Mesothelial cell of epicardium (in vitro differentiated cells): ENCODE data around the gene PCDHB1. TPM values are rescaled to one million over a fixed set of nuclear protein-coding genes. Genes with fewer than 3 reads are reported as not detected.
"Not testable (repeated sequence)": the region's sequence is repeated elsewhere in the genome, so short reads cannot be mapped to it uniquely, and the experiment has no call there.

Experiments used
- DNase-seq, 2 experiments: peaks; one replicate each; pipeline ENCODE4 v3.0.0; 2021; ENCODE audit warnings: low spot score in 2 of 2; ENCODE audit not compliant: unreplicated experiment in 2 of 2
- H3K27ac Mint-ChIP-seq: 2 replicates; pipeline ENCODE4 v1.8.0; 2021; ENCODE audit warnings: mixed read lengths
- H3K27me3 Mint-ChIP-seq: 2 replicates; pipeline ENCODE4 v1.8.0; 2021; ENCODE audit warnings: low read depth, mixed read lengths
- H3K36me3 Mint-ChIP-seq: 2 replicates; pipeline ENCODE4 v1.8.0; 2021; ENCODE audit warnings: mixed read lengths
- H3K4me1 Mint-ChIP-seq: 2 replicates; pipeline ENCODE4 v1.8.0; 2021; ENCODE audit warnings: mixed read lengths
- H3K4me3 Mint-ChIP-seq: 2 replicates; pipeline ENCODE4 v1.8.0; 2021; ENCODE audit warnings: mild to moderate bottlenecking, moderate library complexity, mixed read lengths
- H3K9me3 Mint-ChIP-seq: 2 replicates; pipeline ENCODE4 v1.8.0; 2021; ENCODE audit warnings: mixed read lengths
- CTCF ChIP-seq: fragments of 200-600 bp; sonication (generic); IDR thresholded peaks from one replicate; pipeline ENCODE4 v1.5.0; 2021; ENCODE audit warnings: antibody characterized with exemption; ENCODE audit not compliant: unreplicated experiment
- total RNA-seq: library from RNA; stranded (reverse); gene quantifications from 3 replicates; pipeline ENCODE4 v1.2.1, GENCODE V29; 2021

PCDHB1 gene
- total RNA-seq, 1 donor from 2014 or later = 0.16 TPM

DNA sequence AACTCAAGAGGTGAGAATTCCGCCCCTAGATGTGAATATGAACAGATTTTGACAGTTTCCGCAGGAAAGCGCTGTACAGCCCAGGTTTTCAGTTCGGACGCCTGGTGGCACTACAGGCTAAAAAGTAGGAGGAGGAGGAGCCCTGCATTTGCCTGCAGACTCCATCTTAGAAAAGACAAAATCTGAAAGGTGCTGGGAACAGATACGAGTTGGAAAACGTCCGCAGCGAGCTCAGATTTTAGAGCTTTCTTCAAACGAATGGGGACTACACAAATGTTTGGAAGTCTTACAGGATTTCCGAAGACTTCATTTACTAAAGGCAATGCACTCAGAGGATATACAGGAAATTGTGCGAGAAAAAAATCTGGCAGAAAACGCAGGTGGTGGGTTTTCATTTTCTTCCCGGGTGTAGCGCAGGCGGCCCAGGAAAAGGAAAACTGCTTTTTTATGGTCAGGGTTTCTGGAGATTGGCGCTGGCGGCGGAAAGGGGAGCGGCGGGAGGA lies 33.4 kb downstream of the PCDHB1 start:
- peaks cover 4% of the 10 kb centered on the region for H3K27me3 Mint-ChIP-seq
- H3K4me1 Mint-ChIP-seq = no peaks in the 10 kb centered on the region
- peaks cover 5% of the 10 kb centered on the region for H3K36me3 Mint-ChIP-seq
- peaks cover 18% of the 10 kb centered on the region for H3K9me3 Mint-ChIP-seq
- peak; percentile 21 for TF ChIP-seq CTCF
- peak overlapping the region; percentile 95 for H3K27ac Mint-ChIP-seq
- H3K4me3 Mint-ChIP-seq = peak overlapping the region; percentile 80
- DNase-seq = no peak

- Mint-ChIP-seq H3K9me3 (peaks cover 32% of the 10 kb centered on the region), H3K4me1 (peaks cover 4% of the 10 kb centered on the region), H3K4me3 (peak within 1 kb of the TSS; percentile 98), H3K27me3 (peaks cover 2% of the 10 kb centered on the region), H3K36me3 (peaks cover 34% of the 10 kb centered on the region), H3K27ac (peak within 1 kb of the TSS; percentile 100)
- DNase-seq = peak; percentile 60 to 81
- peak; percentile 89 for TF ChIP-seq CTCF
Observed at GRCh38 chr5:141094481-141095262, 43.5 kb downstream of the PCDHB1 start, which contains the start of gene PCDHB2. Gene PCDHB2 (plus strand): TSS chr5:141094615. CDS start chr5:141094791, 176 bp downstream.

DNA sequence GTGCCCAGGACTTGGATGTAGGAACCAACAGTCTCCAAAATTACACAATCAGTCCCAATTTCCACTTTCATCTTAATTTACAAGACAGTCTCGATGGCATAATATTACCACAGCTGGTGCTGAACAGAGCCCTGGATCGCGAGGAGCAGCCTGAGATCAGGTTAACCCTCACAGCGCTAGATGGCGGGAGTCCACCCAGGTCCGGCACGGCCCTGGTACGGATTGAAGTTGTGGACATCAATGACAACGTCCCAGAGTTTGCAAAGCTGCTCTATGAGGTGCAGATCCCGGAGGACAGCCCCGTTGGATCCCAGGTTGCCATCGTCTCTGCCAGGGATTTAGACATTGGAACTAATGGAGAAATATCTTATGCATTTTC lies 44.1 kb downstream of the PCDHB1 start:
- no peak for DNase-seq
- Mint-ChIP-seq H3K27me3 (peaks cover 2% of the 10 kb centered on the region), H3K4me3 (peak overlapping the region; percentile 98), H3K36me3 (peaks cover 40% of the 10 kb centered on the region), H3K4me1 (peaks cover 4% of the 10 kb centered on the region), H3K27ac (peak overlapping the region; percentile 100), H3K9me3 (peaks cover 38% of the 10 kb centered on the region)
- TF ChIP-seq CTCF = no peak

DNA sequence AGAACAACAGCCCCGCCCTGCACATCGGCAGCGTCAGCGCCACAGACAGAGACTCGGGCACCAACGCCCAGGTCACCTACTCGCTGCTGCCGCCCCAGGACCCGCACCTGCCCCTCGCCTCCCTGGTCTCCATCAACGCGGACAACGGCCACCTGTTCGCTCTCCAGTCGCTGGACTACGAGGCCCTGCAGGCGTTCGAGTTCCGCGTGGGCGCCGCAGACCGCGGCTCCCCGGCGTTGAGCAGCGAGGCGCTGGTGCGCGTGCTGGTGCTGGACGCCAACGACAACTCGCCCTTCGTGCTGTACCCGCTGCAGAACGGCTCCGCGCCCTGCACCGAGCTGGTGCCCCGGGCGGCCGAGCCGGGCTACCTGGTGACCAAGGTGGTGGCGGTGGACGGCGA lies 45.0 kb downstream of the PCDHB1 start:
- peaks cover 49% of the 10 kb centered on the region for H3K36me3 Mint-ChIP-seq
- peak overlapping the region; percentile 98 for H3K4me3 Mint-ChIP-seq
- DNase-seq = not testable (repeated sequence)

DNA sequence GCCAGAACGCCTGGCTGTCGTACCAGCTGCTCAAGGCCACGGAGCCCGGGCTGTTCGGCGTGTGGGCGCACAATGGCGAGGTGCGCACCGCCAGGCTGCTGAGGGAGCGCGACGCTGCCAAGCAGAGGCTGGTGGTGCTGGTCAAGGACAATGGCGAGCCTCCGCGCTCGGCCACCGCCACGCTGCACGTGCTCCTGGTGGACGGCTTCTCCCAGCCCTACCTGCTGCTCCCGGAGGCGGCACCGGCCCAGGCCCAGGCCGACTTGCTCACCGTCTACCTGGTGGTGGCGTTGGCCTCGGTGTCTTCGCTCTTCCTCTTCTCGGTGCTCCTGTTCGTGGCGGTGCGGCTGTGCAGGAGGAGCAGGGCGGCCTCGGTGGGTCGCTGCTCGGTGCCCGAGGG lies 45.4 kb downstream of the PCDHB1 start:
- H3K36me3 Mint-ChIP-seq = peaks cover 53% of the 10 kb centered on the region
- H3K27me3 Mint-ChIP-seq, H3K4me1 Mint-ChIP-seq, DNase-seq, H3K27ac Mint-ChIP-seq: not testable (repeated sequence)
- peak overlapping the region; percentile 26 for H3K4me3 Mint-ChIP-seq
- peaks cover 47% of the 10 kb centered on the region for H3K9me3 Mint-ChIP-seq

More for the DNA sequence above, 45.0 kb downstream of the PCDHB1 start:
- H3K4me1 Mint-ChIP-seq, H3K27me3 Mint-ChIP-seq, H3K27ac Mint-ChIP-seq: not testable (repeated sequence)
- peaks cover 44% of the 10 kb centered on the region for H3K9me3 Mint-ChIP-seq

GRCh38 chr5:141100243-141100805 lies 49.1 kb downstream of the PCDHB1 start, which contains the start of gene PCDHB3:
Gene PCDHB3 (plus strand): TSS chr5:141100473. CDS start chr5:141100650, 177 bp downstream.
- no peak for TF ChIP-seq CTCF
- no peak for DNase-seq
- H3K27me3 Mint-ChIP-seq = no peaks in the 10 kb centered on the region
- peaks cover 2% of the 10 kb centered on the region for H3K4me1 Mint-ChIP-seq
- H3K36me3 Mint-ChIP-seq = peaks cover 68% of the 10 kb centered on the region
- H3K4me3 Mint-ChIP-seq = no peak within 1 kb of the TSS
- H3K27ac Mint-ChIP-seq = no peak within 1 kb of the TSS
- peaks cover 45% of the 10 kb centered on the region for H3K9me3 Mint-ChIP-seq
